Activated CD4-positive, alpha-beta T cell treated with anti-CD3 and anti-CD28 coated beads for 48 hours (primary cell): ENCODE measurements around the gene ICA1L.

Experiments used
- DNase-seq: peaks from one replicate; pipeline ENCODE4 v3.0.0-alpha.2; 2020

Gene ICA1L

GRCh38 chr2:202723746-202724145 is 147.8 kb downstream of the ICA1L start:
- no peak for DNase-seq
